Measurements from ENCODE around the gene CAMTA2. TPM values are rescaled to one million over a fixed set of nuclear protein-coding genes. Genes with fewer than 3 reads are reported as not detected.
A peak's percentile ranks its signal among the peaks of the same experiment; 100 is the strongest.

CAMTA2 gene
- total and polyA plus RNA-seq, 9 of the 15 experiments (the other 6 are each of a cell fraction or from before 2014, with no cell fraction given), result 0.24 to 25.1 (median 6.3) TPM

DNA sequence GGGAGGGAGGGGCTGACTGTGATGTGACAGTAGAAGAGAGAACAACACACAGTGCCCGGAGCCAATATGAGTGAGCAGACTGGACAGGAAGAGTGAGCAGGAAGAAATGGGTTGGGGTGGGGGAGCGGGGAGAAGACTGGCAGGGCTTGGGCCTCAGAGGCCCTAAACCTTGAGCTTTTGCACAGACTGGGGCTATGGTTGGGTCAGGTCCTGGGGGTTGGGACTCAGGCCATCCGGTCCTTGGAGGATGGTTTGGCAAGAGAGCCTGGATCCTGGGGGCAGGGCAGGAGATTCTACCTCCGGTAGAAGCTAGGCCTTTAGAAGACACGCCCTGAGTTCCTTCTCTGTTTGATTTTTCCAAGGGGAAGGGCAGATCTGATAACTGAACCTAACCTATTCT, 1.1 kb downstream of the CAMTA2 start:
- 26% methylated on average over 4 of the region's 5 CpGs for WGBS (ENCODE audit: insufficient coverage, low coverage, missing lambda C conversion rate)
- Histone ChIP-seq H4K20me1 (replicated peaks; ENCODE audit: control insufficient read depth, insufficient read depth, low read length) (no peaks in the 10 kb centered on the region), H3K4me1 (replicated peaks in 1 of 2; ENCODE audit: control insufficient read depth in 2 of 2, insufficient read depth in 2 of 2, low read length in 2 of 2) (peaks cover 10 to 21% of the 10 kb centered on the region in 2 experiments; a peak in 4 of 5 replicates), H3K27ac (ENCODE audit: extremely low read depth, low read depth, low read length) (no peak overlapping the region; the same call in 1 of the 3 replicates), H3K36me3 (ENCODE audit: control insufficient read depth, insufficient read depth, low read length) (peaks cover 20% of the 10 kb centered on the region), H3K27me3 (ENCODE audit: control insufficient read depth in 2 of 2, insufficient read depth in 2 of 2, low read length in 2 of 2) (no peaks in the 10 kb centered on the region), H2AFZ (ENCODE audit: low read depth, low read length) (0 out of 2 replicates have a peak overlapping the region, but pooled peaks have one; percentile 94), H3K9me1 (ENCODE audit: control insufficient read depth, insufficient read depth, low read length) (no peaks in the 10 kb centered on the region), H3K4me3 (peak overlapping the region; percentile 77), H3K9ac (ENCODE audit: insufficient read depth in 1 of 2, low read depth in 2 of 2, low read length in 2 of 2) (peak overlapping the region; percentile 73 to 94), H3K4me2 (ENCODE audit: insufficient read depth, low read length) (peak overlapping the region; percentile 82), H3K9me3 (replicated peaks; ENCODE audit: control insufficient read depth, insufficient read depth, low read depth, low read length) (no peaks in the 10 kb centered on the region), H3K79me2 (ENCODE audit: control insufficient read depth, insufficient read depth, low read length) (peaks cover 26% of the 10 kb centered on the region)
- in situ Hi-C loops (cut with MboI), result no loop called here
- DNase-seq (ENCODE audit: extremely low read depth in 1 of 4, low spot score in 3 of 4) (no peak), ATAC-seq (no peak; the same call in 2 of the 3 replicates), FAIRE-seq (no peak)
- TSS peak; percentile 44 for BruUV-seq (replicated peaks)
- CTCF ChIA-PET (ENCODE audit: low intra/inter-chr PET ratio), result interaction anchor here (0.9 kb wide), 2 partner anchors 76 to 77 kb away, joined by 3 read pairs; no protein-coding TSS in a partner anchor
- POLR2A ChIA-PET, result interaction anchor here (0.7 to 2.2 kb wide), 6 partner anchors 9 to 39 kb away, joined by 3 to 8 read pairs (median 4); partner anchors contain the start of genes ENO3, INCA1 and KIF1C
- intact Hi-C loops (cut with micrococcal nuclease), result no loop called here
- TF ChIP-seq, protein P1, sequence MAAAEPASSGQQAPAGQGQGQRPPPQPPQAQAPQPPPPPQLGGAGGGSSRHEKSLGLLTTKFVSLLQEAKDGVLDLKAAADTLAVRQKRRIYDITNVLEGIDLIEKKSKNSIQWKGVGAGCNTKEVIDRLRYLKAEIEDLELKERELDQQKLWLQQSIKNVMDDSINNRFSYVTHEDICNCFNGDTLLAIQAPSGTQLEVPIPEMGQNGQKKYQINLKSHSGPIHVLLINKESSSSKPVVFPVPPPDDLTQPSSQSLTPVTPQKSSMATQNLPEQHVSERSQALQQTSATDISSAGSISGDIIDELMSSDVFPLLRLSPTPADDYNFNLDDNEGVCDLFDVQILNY (CRISPR knock-in tag; IDR thresholded peaks at IDR 0.05), result no peak
- TF ChIP-seq XRCC4 (IDR thresholded peaks at IDR 0.05; ENCODE audit: extremely low read depth, insufficient read depth, insufficient read length), result no peak
- TF ChIP-seq, protein P2, sequence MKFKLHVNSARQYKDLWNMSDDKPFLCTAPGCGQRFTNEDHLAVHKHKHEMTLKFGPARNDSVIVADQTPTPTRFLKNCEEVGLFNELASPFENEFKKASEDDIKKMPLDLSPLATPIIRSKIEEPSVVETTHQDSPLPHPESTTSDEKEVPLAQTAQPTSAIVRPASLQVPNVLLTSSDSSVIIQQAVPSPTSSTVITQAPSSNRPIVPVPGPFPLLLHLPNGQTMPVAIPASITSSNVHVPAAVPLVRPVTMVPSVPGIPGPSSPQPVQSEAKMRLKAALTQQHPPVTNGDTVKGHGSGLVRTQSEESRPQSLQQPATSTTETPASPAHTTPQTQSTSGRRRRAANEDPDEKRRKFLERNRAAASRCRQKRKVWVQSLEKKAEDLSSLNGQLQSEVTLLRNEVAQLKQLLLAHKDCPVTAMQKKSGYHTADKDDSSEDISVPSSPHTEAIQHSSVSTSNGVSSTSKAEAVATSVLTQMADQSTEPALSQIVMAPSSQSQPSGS (CRISPR knock-in tag; IDR thresholded peaks at IDR 0.05), result no peak
- TF ChIP-seq, protein P3, sequence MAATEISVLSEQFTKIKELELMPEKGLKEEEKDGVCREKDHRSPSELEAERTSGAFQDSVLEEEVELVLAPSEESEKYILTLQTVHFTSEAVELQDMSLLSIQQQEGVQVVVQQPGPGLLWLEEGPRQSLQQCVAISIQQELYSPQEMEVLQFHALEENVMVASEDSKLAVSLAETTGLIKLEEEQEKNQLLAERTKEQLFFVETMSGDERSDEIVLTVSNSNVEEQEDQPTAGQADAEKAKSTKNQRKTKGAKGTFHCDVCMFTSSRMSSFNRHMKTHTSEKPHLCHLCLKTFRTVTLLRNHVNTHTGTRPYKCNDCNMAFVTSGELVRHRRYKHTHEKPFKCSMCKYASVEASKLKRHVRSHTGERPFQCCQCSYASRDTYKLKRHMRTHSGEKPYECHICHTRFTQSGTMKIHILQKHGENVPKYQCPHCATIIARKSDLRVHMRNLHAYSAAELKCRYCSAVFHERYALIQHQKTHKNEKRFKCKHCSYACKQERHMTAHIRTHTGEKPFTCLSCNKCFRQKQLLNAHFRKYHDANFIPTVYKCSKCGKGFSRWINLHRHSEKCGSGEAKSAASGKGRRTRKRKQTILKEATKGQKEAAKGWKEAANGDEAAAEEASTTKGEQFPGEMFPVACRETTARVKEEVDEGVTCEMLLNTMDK (IDR thresholded peaks at IDR 0.05; ENCODE audit: borderline replicate concordance, insufficient read depth, low read depth, low read length, poor library complexity, severe bottlenecking), result no peak
- no peak for TF ChIP-seq STAT5A (IDR thresholded peaks at IDR 0.05; ENCODE audit: borderline replicate concordance, low read length)
- TF ChIP-seq, protein P4, sequence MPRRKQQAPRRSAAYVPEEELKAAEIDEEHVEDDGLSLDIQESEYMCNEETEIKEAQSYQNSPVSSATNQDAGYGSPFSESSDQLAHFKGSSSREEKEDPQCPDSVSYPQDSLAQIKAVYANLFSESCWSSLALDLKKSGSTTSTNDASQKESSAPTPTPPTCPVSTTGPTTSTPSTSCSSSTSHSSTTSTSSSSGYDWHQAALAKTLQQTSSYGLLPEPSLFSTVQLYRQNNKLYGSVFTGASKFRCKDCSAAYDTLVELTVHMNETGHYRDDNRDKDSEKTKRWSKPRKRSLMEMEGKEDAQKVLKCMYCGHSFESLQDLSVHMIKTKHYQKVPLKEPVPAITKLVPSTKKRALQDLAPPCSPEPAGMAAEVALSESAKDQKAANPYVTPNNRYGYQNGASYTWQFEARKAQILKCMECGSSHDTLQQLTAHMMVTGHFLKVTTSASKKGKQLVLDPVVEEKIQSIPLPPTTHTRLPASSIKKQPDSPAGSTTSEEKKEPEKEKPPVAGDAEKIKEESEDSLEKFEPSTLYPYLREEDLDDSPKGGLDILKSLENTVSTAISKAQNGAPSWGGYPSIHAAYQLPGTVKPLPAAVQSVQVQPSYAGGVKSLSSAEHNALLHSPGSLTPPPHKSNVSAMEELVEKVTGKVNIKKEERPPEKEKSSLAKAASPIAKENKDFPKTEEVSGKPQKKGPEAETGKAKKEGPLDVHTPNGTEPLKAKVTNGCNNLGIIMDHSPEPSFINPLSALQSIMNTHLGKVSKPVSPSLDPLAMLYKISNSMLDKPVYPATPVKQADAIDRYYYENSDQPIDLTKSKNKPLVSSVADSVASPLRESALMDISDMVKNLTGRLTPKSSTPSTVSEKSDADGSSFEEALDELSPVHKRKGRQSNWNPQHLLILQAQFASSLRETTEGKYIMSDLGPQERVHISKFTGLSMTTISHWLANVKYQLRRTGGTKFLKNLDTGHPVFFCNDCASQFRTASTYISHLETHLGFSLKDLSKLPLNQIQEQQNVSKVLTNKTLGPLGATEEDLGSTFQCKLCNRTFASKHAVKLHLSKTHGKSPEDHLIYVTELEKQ (CRISPR knock-in tag; IDR thresholded peaks at IDR 0.05), result no peak
- no peak for TF ChIP-seq TAF7 (tag; IDR thresholded peaks at IDR 0.05)
- TF ChIP-seq, protein P5, sequence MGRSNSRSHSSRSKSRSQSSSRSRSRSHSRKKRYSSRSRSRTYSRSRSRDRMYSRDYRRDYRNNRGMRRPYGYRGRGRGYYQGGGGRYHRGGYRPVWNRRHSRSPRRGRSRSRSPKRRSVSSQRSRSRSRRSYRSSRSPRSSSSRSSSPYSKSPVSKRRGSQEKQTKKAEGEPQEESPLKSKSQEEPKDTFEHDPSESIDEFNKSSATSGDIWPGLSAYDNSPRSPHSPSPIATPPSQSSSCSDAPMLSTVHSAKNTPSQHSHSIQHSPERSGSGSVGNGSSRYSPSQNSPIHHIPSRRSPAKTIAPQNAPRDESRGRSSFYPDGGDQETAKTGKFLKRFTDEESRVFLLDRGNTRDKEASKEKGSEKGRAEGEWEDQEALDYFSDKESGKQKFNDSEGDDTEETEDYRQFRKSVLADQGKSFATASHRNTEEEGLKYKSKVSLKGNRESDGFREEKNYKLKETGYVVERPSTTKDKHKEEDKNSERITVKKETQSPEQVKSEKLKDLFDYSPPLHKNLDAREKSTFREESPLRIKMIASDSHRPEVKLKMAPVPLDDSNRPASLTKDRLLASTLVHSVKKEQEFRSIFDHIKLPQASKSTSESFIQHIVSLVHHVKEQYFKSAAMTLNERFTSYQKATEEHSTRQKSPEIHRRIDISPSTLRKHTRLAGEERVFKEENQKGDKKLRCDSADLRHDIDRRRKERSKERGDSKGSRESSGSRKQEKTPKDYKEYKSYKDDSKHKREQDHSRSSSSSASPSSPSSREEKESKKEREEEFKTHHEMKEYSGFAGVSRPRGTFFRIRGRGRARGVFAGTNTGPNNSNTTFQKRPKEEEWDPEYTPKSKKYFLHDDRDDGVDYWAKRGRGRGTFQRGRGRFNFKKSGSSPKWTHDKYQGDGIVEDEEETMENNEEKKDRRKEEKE (IDR thresholded peaks at IDR 0.05; ENCODE audit: borderline replicate concordance in 1 of 2, control insufficient read depth in 1 of 2, low read depth in 2 of 2, low read length in 1 of 2), result no peak
- no peak for TF ChIP-seq CEBPB (tag; IDR thresholded peaks at IDR 0.05)
